MM.1S (cell line): Measurements from ENCODE around the gene ERG.

Experiments
- DNase-seq: peaks from one replicate; pipeline ENCODE4 v3.0.0-alpha.2; 2015
- H2AFZ ChIP-seq: fragments of 300-600 bp; sonication (generic); 2 replicates; pipeline ENCODE4 v1.6.0; 2016; ENCODE audit warnings: antibody characterized with exemption, low read length
- H3F3A ChIP-seq: fragments of 300-600 bp; sonication (generic); 2 replicates; pipeline ENCODE4 v1.6.1; 2016; ENCODE audit warnings: mild to moderate bottlenecking, antibody characterized with exemption, low read length, moderate library complexity, mixed read lengths; ENCODE audit not compliant: insufficient read depth
- H3K27ac ChIP-seq: fragments of 300-600 bp; sonication (generic); 2 replicates; pipeline ENCODE4 v1.5.1; 2016; ENCODE audit warnings: mild to moderate bottlenecking, low read length
- H3K27me3 ChIP-seq: fragments of 300-600 bp; sonication (generic); replicated peaks from 2 replicates; pipeline ENCODE4 v1.6.0; 2016; ENCODE audit warnings: low read length; ENCODE audit not compliant: insufficient read depth
- H3K36me3 ChIP-seq: fragments of 300-600 bp; sonication (generic); replicated peaks from 2 replicates; pipeline ENCODE4 v1.6.1; 2016; ENCODE audit warnings: mild to moderate bottlenecking, low read length, mixed read lengths; ENCODE audit not compliant: insufficient read depth
- H3K4me1 ChIP-seq: fragments of 300-600 bp; sonication (generic); 2 replicates; pipeline ENCODE4 v1.6.1; 2016; ENCODE audit warnings: low read length, mixed read lengths
- H3K4me2 ChIP-seq: fragments of 300-600 bp; sonication (generic); 2 replicates; pipeline ENCODE4 v1.6.0; 2016; ENCODE audit warnings: low read depth, low read length
- H3K4me3 ChIP-seq: fragments of 300-600 bp; sonication (generic); 2 replicates; pipeline ENCODE4 v1.5.1; 2016; ENCODE audit warnings: low read length, mixed read lengths
- H3K79me2 ChIP-seq: fragments of 300-600 bp; sonication (generic); 2 replicates; pipeline ENCODE4 v1.6.1; 2016; ENCODE audit warnings: mixed run types, low read length, mixed read lengths
- H3K9ac ChIP-seq: fragments of 300-600 bp; sonication (generic); 2 replicates; pipeline ENCODE4 v1.6.1; 2016; ENCODE audit warnings: low read length, mixed read lengths
- H3K9me2 ChIP-seq: fragments of 300-600 bp; sonication (generic); replicated peaks from 2 replicates; pipeline ENCODE4 v1.6.1; 2016; ENCODE audit warnings: mild to moderate bottlenecking, low read length, mixed read lengths; ENCODE audit not compliant: insufficient read depth
- H3K9me3 ChIP-seq: fragments of 300-600 bp; sonication (generic); replicated peaks from 2 replicates; pipeline ENCODE4 v1.6.1; 2016; ENCODE audit warnings: mild to moderate bottlenecking, low read length, mixed read lengths; ENCODE audit not compliant: insufficient read depth
- H4K20me1 ChIP-seq: fragments of 300-600 bp; sonication (generic); 2 replicates; pipeline ENCODE4 v1.6.1; 2016; ENCODE audit warnings: mild to moderate bottlenecking, low read length, moderate library complexity, mixed read lengths; ENCODE audit not compliant: insufficient read depth
- CTCF ChIP-seq: fragments of 300-600 bp; sonication (generic); IDR thresholded peaks from 2 replicates; pipeline ENCODE4 v1.5.1; 2016; ENCODE audit warnings: antibody characterized with exemption, low read length, mixed read lengths
- EZH2 ChIP-seq: fragments of 300-600 bp; sonication (generic); optimal IDR thresholded peaks from 2 replicates; pipeline ENCODE3; 2017; ENCODE audit warnings: low read depth, mild to moderate bottlenecking, antibody characterized with exemption, low read length, mixed read lengths
- EZH2phosphoT487 ChIP-seq: fragments of 300-600 bp; sonication (generic); IDR thresholded peaks from 2 replicates; pipeline ENCODE4 v1.6.1; 2018; ENCODE audit warnings: antibody characterized with exemption, low read length

ERG gene

DNA sequence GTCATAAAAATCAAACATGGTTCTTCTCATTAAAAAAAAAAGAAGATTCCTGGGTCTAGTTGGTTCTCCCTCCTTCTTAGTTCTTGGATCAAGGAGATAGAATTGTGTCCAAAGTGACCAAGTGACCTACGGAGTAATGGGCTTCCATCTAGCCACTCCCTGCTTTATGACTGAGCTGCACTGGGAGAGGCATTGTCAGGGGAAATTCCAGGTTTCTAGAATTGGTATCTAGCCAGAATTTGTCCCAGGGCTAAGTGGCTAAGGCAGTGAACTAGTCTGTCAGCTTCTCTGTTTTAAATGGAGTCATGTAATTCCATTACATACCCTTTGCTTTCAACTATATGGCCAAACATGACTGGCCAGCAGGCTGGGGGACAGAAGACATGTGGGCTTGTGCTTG, 40.1 kb upstream of the ERG start:
- Histone ChIP-seq H3K9me3 (no peaks in the 10 kb centered on the region), H4K20me1 (no peaks in the 10 kb centered on the region), H3K4me2 (no peak overlapping the region), H3K27me3 (no peaks in the 10 kb centered on the region), H3K4me1 (no peaks in the 10 kb centered on the region), H3K36me3 (no peaks in the 10 kb centered on the region), H2AFZ (no peak overlapping the region), H3K9me2 (no peaks in the 10 kb centered on the region), H3K9ac (no peak overlapping the region), H3F3A (no peaks in the 10 kb centered on the region), H3K27ac (no peak overlapping the region), H3K4me3 (no peak overlapping the region), H3K79me2 (no peaks in the 10 kb centered on the region)
- no peak for TF ChIP-seq EZH2phosphoT487
- no peak for TF ChIP-seq CTCF
- TF ChIP-seq EZH2: no peak
- no peak for DNase-seq

DNA sequence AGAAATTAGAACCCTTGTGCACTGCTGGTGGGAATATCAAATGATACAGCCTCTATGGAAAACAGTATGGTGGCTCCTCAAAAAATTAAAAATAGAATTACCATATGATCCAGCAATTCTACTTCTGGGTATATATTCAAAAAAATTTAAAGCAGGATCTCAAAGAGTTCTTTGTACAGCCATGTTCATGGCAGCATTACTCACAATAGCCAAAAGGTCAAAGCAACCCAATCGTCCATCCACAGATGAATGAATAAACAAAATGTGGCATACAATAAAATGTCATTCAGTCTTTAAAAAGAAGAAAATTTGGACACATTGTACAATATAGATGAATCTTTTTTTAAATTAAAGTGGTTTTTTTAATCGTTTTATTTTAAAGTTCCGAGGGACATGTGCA, 36.3 kb upstream of the ERG start:
- Histone ChIP-seq H4K20me1 (no peaks in the 10 kb centered on the region), H3K9me3 (no peaks in the 10 kb centered on the region), H3F3A (no peaks in the 10 kb centered on the region), H3K4me3 (no peak overlapping the region), H3K27ac (no peak overlapping the region), H3K9ac (no peak overlapping the region), H3K27me3 (no peaks in the 10 kb centered on the region), H3K9me2 (no peaks in the 10 kb centered on the region), H3K4me1 (no peaks in the 10 kb centered on the region), H3K36me3 (no peaks in the 10 kb centered on the region), H2AFZ (no peak overlapping the region), H3K4me2 (no peak overlapping the region), H3K79me2 (no peaks in the 10 kb centered on the region)
- DNase-seq: no peak
- TF ChIP-seq EZH2: no peak
- no peak for TF ChIP-seq EZH2phosphoT487
- no peak for TF ChIP-seq CTCF

- H3K4me3 ChIP-seq: no peak overlapping the region
- DNase-seq: no peak
- H3K36me3 ChIP-seq: no peaks in the 10 kb centered on the region
- no peak overlapping the region for H3K9ac ChIP-seq
- H2AFZ ChIP-seq: no peak overlapping the region
- no peaks in the 10 kb centered on the region for H3F3A ChIP-seq
- TF ChIP-seq CTCF (no peak), EZH2 (no peak)
- no peak overlapping the region for H3K4me2 ChIP-seq
- no peak overlapping the region for H3K27ac ChIP-seq
- H3K9me3 ChIP-seq: no peaks in the 10 kb centered on the region
- H4K20me1 ChIP-seq: no peaks in the 10 kb centered on the region
- no peaks in the 10 kb centered on the region for H3K27me3 ChIP-seq
- H3K9me2 ChIP-seq: no peaks in the 10 kb centered on the region
- no peaks in the 10 kb centered on the region for H3K79me2 ChIP-seq
- no peaks in the 10 kb centered on the region for H3K4me1 ChIP-seq
Measured at GRCh38 chr21:38533887-38534286, 35.6 kb upstream of the ERG start.
